ENCODE results near the gene DDOST.
"Not testable (repeated sequence)": the region's sequence is repeated elsewhere in the genome, so short reads cannot be mapped to it uniquely, and the experiment has no call there.

The DDOST gene

GRCh38 chr1:20691872-20692271 lies 30.7 kb upstream of the DDOST start:
- DNase-seq (ENCODE audit: low spot score) = no peak

GRCh38 chr1:20689645-20690056 lies 28.5 kb upstream of the DDOST start:
- no peak for DNase-seq (ENCODE audit: low spot score)

- no peak for DNase-seq (ENCODE audit: low spot score)
These were observed 25.9 kb upstream of the DDOST start for GRCh38 chr1:20686883-20687725.

GRCh38 chr1:20685741-20686140 lies 24.6 kb upstream of the DDOST start:
- no peak for DNase-seq (ENCODE audit: low spot score)

- DNase-seq (ENCODE audit: low spot score) = no peak
These were observed 24.0 kb upstream of the DDOST start for GRCh38 chr1:20685099-20685662.

GRCh38 chr1:20684651-20685050 lies 23.5 kb upstream of the DDOST start:
- no peak for DNase-seq (ENCODE audit: low spot score)

- DNase-seq (ENCODE audit: low spot score) = no peak
These were observed 23.0 kb upstream of the DDOST start for GRCh38 chr1:20684050-20684620.

GRCh38 chr1:20683614-20684013 lies 22.4 kb upstream of the DDOST start:
- DNase-seq (ENCODE audit: low spot score) = no peak

- DNase-seq (ENCODE audit: low spot score) = no peak
These were observed 21.5 kb upstream of the DDOST start for GRCh38 chr1:20682571-20683236.

- DNase-seq (ENCODE audit: low spot score) = no peak
These were observed 20.8 kb upstream of the DDOST start for GRCh38 chr1:20681999-20682398.

- DNase-seq (ENCODE audit: low spot score) = no peak
These were observed 19.1 kb upstream of the DDOST start for GRCh38 chr1:20680269-20680668.

- DNase-seq (ENCODE audit: low spot score) = no peak
These were observed 17.4 kb upstream of the DDOST start for GRCh38 chr1:20678599-20678998.

- DNase-seq (ENCODE audit: low spot score) = not testable (repeated sequence)
These were observed 12.5 kb upstream of the DDOST start for GRCh38 chr1:20673626-20674025.

GRCh38 chr1:20672265-20672632 lies 11.1 kb upstream of the DDOST start:
- DNase-seq (ENCODE audit: low spot score) = no peak

- DNase-seq (ENCODE audit: low spot score) = no peak
These were observed 9.8 kb upstream of the DDOST start for GRCh38 chr1:20670936-20671335.

- DNase-seq (ENCODE audit: low spot score) = no peak
These were observed 7.4 kb upstream of the DDOST start for GRCh38 chr1:20668581-20668980.

GRCh38 chr1:20666804-20667203 lies 5.6 kb upstream of the DDOST start:
- no peak for DNase-seq (ENCODE audit: low spot score)

- DNase-seq (ENCODE audit: low spot score) = no peak
These were observed 5.0 kb upstream of the DDOST start for GRCh38 chr1:20666146-20666545.

- DNase-seq (ENCODE audit: low spot score) = no peak
These were observed 4.6 kb upstream of the DDOST start for GRCh38 chr1:20665726-20666125.

- no peak for DNase-seq (ENCODE audit: low spot score)
These were observed 3.0 kb upstream of the DDOST start for GRCh38 chr1:20663969-20664715.

GRCh38 chr1:20663365-20663764 lies 2.2 kb upstream of the DDOST start:
- DNase-seq (ENCODE audit: low spot score) = no peak

GRCh38 chr1:20662110-20662475 lies 924 bp upstream of the DDOST start:
- no peak for DNase-seq (ENCODE audit: low spot score)
